Neural cell (in vitro differentiated cells): ENCODE results near the gene RAB1A. TPM values are rescaled to one million over a fixed set of nuclear protein-coding genes. Genes with fewer than 3 reads are reported as not detected.

ENCODE experiments used
- H2AFZ ChIP-seq: fragments of 200-600, 300-800 bp; sonication (generic), shearing (Covaris generic); 2 replicates; pipeline ENCODE4 v1.6.0; 2014; ENCODE audit warnings: low read depth, mild to moderate bottlenecking, antibody characterized with exemption, low read length, moderate library complexity
- H3F3A ChIP-seq: fragments of 200-600 bp; shearing (Covaris generic); 2 replicates; pipeline ENCODE4 v1.6.1; 2016; ENCODE audit warnings: mild to moderate bottlenecking, moderate library complexity, mixed read lengths, antibody characterized with exemption, low read length; ENCODE audit not compliant: insufficient read depth, poor library complexity, severe bottlenecking
- H3K27ac ChIP-seq: fragments of 200-600, 300-800 bp; sonication (generic), shearing (Covaris generic); 2 replicates; pipeline ENCODE4 v1.5.1; 2014; ENCODE audit warnings: mild to moderate bottlenecking, low read length, moderate library complexity
- H3K27me3 ChIP-seq: fragments of 300-800, 200-600 bp; sonication (generic), shearing (Covaris generic); 2 replicates; pipeline ENCODE4 v1.6.0; 2014; ENCODE audit warnings: mild to moderate bottlenecking, low read depth, low read length, moderate library complexity; ENCODE audit not compliant: insufficient read depth
- H3K36me3 ChIP-seq: fragments of 300-800, 200-600 bp; sonication (generic), shearing (Covaris generic); 2 replicates; pipeline ENCODE4 v1.5.1; 2014; ENCODE audit warnings: mild to moderate bottlenecking, antibody characterized with exemption, low read length, moderate library complexity; ENCODE audit not compliant: insufficient read depth
- H3K4me2 ChIP-seq: fragments of 300-800, 200-600 bp; sonication (generic), shearing (Covaris generic); 2 replicates; pipeline ENCODE4 v1.6.0; 2014; ENCODE audit warnings: mild to moderate bottlenecking, low read length
- H3K4me3 ChIP-seq: fragments of 300-800, 200-600 bp; sonication (generic), shearing (Covaris generic); 2 replicates; pipeline ENCODE4 v1.5.1; 2014; ENCODE audit warnings: mild to moderate bottlenecking, low read length, moderate library complexity
- H3K79me2 ChIP-seq: fragments of 200-600 bp; shearing (Covaris generic); replicated peaks from 2 replicates; pipeline ENCODE4 v1.6.0; 2014; ENCODE audit warnings: mild to moderate bottlenecking, low read length, moderate library complexity; ENCODE audit not compliant: insufficient read depth
- H3K9ac ChIP-seq: fragments of 300-800, 200-600 bp; sonication (generic), shearing (Covaris generic); 2 replicates; pipeline ENCODE4 v1.6.1; 2016; ENCODE audit warnings: mild to moderate bottlenecking, low read length, mixed read lengths
- H3K9me2 ChIP-seq: fragments of 200-600 bp; shearing (Covaris generic); 2 replicates; pipeline ENCODE4 v1.6.1; 2016; ENCODE audit warnings: mild to moderate bottlenecking, low read length, mixed read lengths; ENCODE audit not compliant: insufficient read depth
- H3K9me3 ChIP-seq: fragments of 200-600, 300-800 bp; sonication (generic), shearing (Covaris generic); 2 replicates; pipeline ENCODE4 v1.6.1; 2016; ENCODE audit warnings: mild to moderate bottlenecking, mixed run types, low read length, moderate library complexity, mixed read lengths
- H4K20me1 ChIP-seq: fragments of 200-600 bp; shearing (Covaris generic); 2 replicates; pipeline ENCODE4 v1.6.1; 2016; ENCODE audit warnings: mild to moderate bottlenecking, mixed run types; ENCODE audit not compliant: insufficient read depth
- EP300 ChIP-seq: fragments of 450-650 bp; conservative IDR thresholded peaks from 2 replicates; pipeline ENCODE4 v1.6.1; 2014; ENCODE audit warnings: antibody characterized with exemption, mild to moderate bottlenecking, moderate library complexity; ENCODE audit not compliant: poor library complexity, severe bottlenecking
- EZH2 ChIP-seq: fragments of 200-600, 300-800 bp; shearing (Covaris generic), sonication (generic); IDR thresholded peaks from 2 replicates; pipeline ENCODE4 v1.6.1; 2014; ENCODE audit warnings: antibody characterized with exemption, low read length, borderline replicate concordance, mild to moderate bottlenecking; ENCODE audit not compliant: insufficient read depth, poor library complexity, severe bottlenecking
- MXI1 ChIP-seq: fragments of 450-650 bp; conservative IDR thresholded peaks from 2 replicates; pipeline ENCODE4 v1.6.1; 2014; ENCODE audit warnings: antibody characterized with exemption, mild to moderate bottlenecking; ENCODE audit not compliant: poor library complexity, severe bottlenecking
- POLR2AphosphoS5 ChIP-seq: IDR thresholded peaks from 2 replicates; pipeline ENCODE4 v1.6.1; 2012
- RAD21 ChIP-seq: fragments of 450-650 bp; conservative IDR thresholded peaks from 2 replicates; pipeline ENCODE4 v1.6.1; 2014; ENCODE audit warnings: antibody characterized with exemption, mild to moderate bottlenecking, moderate library complexity
- polyA plus RNA-seq: library from polyadenylated mRNA; depleted of rRNA; stranded (reverse); fragments of >200 nt; gene quantifications from 2 replicates; pipeline ENCODE4 v1.2.3, GENCODE V29; 2014
- TF ChIP-seq, protein P1 (sequence below): fragments of 450-650 bp; IDR thresholded peaks from 2 replicates; pipeline ENCODE4 v1.5.1; 2014; ENCODE audit warnings: antibody characterized with exemption, mild to moderate bottlenecking, moderate library complexity; ENCODE audit not compliant: poor library complexity, severe bottlenecking

RAB1A gene
- polyA plus RNA-seq, 1 donor from 2014 or later: 240 TPM

DNA sequence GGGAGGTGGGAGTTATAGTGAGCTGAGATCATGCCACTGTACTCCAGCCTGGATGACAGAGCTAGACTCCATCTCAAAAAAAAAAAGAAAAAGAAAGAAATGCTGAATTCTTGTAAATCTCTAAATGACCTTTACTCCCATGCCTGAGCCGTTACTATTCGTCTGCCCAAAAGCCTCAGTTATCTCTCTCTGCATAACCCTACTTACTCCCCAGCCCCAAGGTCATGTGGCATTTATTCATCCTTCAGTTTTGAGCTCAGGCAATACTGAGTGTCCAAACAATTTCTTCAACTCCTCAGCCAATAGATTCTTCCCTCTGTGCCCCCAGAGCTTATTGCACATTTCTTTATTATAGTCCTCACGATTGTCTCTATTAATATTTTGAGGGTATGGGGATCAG, 28.8 kb downstream of the RAB1A start:
- no peaks in the 10 kb centered on the region for H3K27me3 ChIP-seq
- no peak overlapping the region for H3K9ac ChIP-seq
- H3K4me3 ChIP-seq: no peak overlapping the region
- no peak overlapping the region for H2AFZ ChIP-seq
- H4K20me1 ChIP-seq: no peaks in the 10 kb centered on the region
- H3F3A ChIP-seq: no peaks in the 10 kb centered on the region
- TF ChIP-seq, protein P1, sequence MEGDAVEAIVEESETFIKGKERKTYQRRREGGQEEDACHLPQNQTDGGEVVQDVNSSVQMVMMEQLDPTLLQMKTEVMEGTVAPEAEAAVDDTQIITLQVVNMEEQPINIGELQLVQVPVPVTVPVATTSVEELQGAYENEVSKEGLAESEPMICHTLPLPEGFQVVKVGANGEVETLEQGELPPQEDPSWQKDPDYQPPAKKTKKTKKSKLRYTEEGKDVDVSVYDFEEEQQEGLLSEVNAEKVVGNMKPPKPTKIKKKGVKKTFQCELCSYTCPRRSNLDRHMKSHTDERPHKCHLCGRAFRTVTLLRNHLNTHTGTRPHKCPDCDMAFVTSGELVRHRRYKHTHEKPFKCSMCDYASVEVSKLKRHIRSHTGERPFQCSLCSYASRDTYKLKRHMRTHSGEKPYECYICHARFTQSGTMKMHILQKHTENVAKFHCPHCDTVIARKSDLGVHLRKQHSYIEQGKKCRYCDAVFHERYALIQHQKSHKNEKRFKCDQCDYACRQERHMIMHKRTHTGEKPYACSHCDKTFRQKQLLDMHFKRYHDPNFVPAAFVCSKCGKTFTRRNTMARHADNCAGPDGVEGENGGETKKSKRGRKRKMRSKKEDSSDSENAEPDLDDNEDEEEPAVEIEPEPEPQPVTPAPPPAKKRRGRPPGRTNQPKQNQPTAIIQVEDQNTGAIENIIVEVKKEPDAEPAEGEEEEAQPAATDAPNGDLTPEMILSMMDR: no peak
- H3K9me3 ChIP-seq: no peaks in the 10 kb centered on the region
- no peak overlapping the region for H3K4me2 ChIP-seq
- H3K36me3 ChIP-seq: peaks cover 3% of the 10 kb centered on the region
- no peaks in the 10 kb centered on the region for H3K9me2 ChIP-seq
- H3K79me2 ChIP-seq: peaks cover 26% of the 10 kb centered on the region
- H3K27ac ChIP-seq: no peak overlapping the region

DNA sequence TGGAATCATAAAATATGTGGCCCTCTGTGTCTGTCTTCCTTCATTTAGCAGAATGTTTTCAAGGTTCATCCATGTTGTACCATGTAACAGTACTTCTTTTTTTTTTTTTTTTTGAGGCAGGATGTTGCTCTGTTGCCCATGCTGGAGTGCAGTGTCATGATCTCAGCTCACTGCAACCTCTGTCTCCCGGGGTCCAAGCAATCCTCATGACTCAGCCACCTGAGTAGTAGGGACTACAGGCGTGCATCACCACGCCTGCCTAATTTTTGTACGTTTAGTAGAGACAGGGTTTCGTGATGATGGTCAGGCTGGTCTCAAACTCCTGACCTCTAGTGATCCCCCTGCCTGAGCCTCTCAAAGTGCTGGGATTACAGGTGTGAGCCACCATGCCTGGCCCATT, 31.2 kb downstream of the RAB1A start:
- H3K79me2 ChIP-seq: peaks cover 13% of the 10 kb centered on the region
- peaks cover 3% of the 10 kb centered on the region for H3K36me3 ChIP-seq
- no peak overlapping the region for H3K27ac ChIP-seq

DNA sequence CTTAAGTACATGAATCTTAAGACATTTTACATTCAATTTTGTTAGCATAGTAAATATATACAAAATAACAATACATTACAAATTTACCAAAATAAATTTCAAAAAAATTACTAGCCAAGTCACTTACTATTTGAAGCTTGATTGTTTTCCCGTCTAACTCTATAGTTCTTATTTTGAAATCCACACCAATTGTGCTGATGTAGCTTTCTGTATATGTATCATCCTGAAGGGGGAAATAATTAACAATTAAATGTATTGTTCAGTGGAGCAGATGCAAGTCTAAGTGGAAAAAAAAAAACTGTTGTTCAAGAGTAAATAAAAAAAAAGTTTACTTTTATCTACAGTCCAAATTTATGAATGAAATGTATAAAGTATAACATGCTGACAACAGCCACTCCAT, 32.1 kb downstream of the RAB1A start:
- Histone ChIP-seq H4K20me1 (no peaks in the 10 kb centered on the region), H3K79me2 (peaks cover 13% of the 10 kb centered on the region), H2AFZ (no peak overlapping the region), H3K9me3 (no peaks in the 10 kb centered on the region), H3K27ac (no peak overlapping the region), H3K27me3 (no peaks in the 10 kb centered on the region), H3K4me3 (no peak overlapping the region), H3K9ac (no peak overlapping the region), H3K4me2 (no peak overlapping the region), H3K9me2 (no peaks in the 10 kb centered on the region), H3F3A (no peaks in the 10 kb centered on the region), H3K36me3 (peaks cover 3% of the 10 kb centered on the region)
- TF ChIP-seq MXI1 (no peak), POLR2AphosphoS5 (no peak), EP300 (no peak)
- TF ChIP-seq, protein P1: no peak

More for the DNA sequence above, 31.2 kb downstream of the RAB1A start:
- Histone ChIP-seq H3K9me3 (no peaks in the 10 kb centered on the region), H2AFZ (no peak overlapping the region), H3F3A (no peaks in the 10 kb centered on the region), H3K9ac (no peak overlapping the region), H3K4me3 (no peak overlapping the region), H4K20me1 (no peaks in the 10 kb centered on the region), H3K4me2 (no peak overlapping the region), H3K27me3 (no peaks in the 10 kb centered on the region), H3K9me2 (no peaks in the 10 kb centered on the region)
- TF ChIP-seq EZH2 (no peak), RAD21 (no peak)
